ENCODE data around the gene BEND6. TPM values are rescaled to one million over a fixed set of nuclear protein-coding genes. Genes with fewer than 3 reads are reported as not detected.
"Not testable (repeated sequence)": the region's sequence is repeated elsewhere in the genome, so short reads cannot be mapped to it uniquely, and the experiment has no call there.

The BEND6 gene
- polyA plus RNA-seq, 1 experiment: 15.4 TPM

DNA sequence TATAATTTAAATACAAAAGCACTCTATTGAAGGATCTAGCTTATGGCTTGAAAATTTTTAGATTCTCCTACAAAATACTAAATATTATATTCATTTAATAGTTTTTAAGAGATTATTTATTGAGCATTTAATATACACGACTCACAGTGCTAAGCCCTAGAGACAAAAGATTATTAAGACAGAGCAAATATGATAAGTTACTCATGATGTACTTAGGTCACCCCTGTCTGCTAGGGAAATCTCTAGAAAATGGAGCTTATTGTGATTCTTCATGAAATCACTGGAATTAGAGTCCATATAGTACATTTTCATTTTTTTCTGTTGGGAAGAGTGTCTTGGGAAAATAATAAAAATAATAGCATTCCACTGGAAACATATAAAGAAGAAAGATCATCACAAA is 37.8 kb downstream of the BEND6 start:
- TF ChIP-seq, protein P1, sequence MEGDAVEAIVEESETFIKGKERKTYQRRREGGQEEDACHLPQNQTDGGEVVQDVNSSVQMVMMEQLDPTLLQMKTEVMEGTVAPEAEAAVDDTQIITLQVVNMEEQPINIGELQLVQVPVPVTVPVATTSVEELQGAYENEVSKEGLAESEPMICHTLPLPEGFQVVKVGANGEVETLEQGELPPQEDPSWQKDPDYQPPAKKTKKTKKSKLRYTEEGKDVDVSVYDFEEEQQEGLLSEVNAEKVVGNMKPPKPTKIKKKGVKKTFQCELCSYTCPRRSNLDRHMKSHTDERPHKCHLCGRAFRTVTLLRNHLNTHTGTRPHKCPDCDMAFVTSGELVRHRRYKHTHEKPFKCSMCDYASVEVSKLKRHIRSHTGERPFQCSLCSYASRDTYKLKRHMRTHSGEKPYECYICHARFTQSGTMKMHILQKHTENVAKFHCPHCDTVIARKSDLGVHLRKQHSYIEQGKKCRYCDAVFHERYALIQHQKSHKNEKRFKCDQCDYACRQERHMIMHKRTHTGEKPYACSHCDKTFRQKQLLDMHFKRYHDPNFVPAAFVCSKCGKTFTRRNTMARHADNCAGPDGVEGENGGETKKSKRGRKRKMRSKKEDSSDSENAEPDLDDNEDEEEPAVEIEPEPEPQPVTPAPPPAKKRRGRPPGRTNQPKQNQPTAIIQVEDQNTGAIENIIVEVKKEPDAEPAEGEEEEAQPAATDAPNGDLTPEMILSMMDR (IDR thresholded peaks at IDR 0.05; ENCODE audit: low read depth, low read length): no peak
- Histone ChIP-seq H3K4me3 (ENCODE audit: low read depth, low read length) (no peak overlapping the region), H3K27me3 (ENCODE audit: control insufficient read depth, insufficient read depth, low read length) (no peaks in the 10 kb centered on the region), H3K27ac (ENCODE audit: low read depth, low read length) (no peak overlapping the region), H3K9me3 (ENCODE audit: control insufficient read depth, insufficient read depth, low read length) (no peaks in the 10 kb centered on the region)
- ChIA-PET CTCF (interaction anchor here (0.6 to 2.0 kb wide), 2 partner anchors 28 to 38 kb away, joined by 3 to 8 read pairs; partner anchors contain the start of gene BEND6), POLR2A (no interaction called here)
- DNase-seq (ENCODE audit: low read depth, low spot score): no peak

DNA sequence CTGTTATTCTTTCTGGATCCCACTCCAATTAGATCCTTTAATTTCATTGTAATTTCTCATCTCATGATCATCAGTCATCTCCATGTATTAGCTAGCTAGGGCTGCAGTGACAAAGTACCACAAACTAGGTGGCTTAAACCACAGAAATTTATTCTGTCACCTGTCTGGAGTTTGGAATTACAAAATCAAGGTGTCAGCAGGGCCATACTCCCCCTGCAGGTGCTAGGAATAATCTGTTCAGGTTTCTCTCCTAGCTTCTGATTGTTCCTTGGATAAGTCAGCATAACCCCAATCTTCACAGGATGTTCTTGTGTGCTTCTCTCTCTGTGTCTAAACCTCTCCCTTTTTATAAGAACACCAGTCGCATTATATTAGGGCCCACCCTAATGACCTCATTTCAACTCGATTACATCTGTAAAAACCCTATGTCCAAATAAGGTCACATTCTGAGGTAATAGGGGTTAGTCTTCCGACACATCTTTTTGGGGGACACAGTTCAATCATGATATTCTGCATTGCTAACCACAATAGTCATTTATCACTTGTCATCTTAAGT is 40.5 kb downstream of the BEND6 start:
- H3K4me3 ChIP-seq (ENCODE audit: low read depth, low read length): no peak overlapping the region
- H3K27ac ChIP-seq (ENCODE audit: low read depth, low read length): no peak overlapping the region
- no peaks in the 10 kb centered on the region for H3K27me3 ChIP-seq (ENCODE audit: control insufficient read depth, insufficient read depth, low read length)
- ChIA-PET POLR2A (no interaction called here), CTCF (no interaction called here)
- TF ChIP-seq, protein P1 (IDR thresholded peaks at IDR 0.05; ENCODE audit: low read depth, low read length): no peak
- H3K9me3 ChIP-seq (ENCODE audit: control insufficient read depth, insufficient read depth, low read length): peaks cover 12% of the 10 kb centered on the region
- DNase-seq (ENCODE audit: low read depth, low spot score): no peak

DNA sequence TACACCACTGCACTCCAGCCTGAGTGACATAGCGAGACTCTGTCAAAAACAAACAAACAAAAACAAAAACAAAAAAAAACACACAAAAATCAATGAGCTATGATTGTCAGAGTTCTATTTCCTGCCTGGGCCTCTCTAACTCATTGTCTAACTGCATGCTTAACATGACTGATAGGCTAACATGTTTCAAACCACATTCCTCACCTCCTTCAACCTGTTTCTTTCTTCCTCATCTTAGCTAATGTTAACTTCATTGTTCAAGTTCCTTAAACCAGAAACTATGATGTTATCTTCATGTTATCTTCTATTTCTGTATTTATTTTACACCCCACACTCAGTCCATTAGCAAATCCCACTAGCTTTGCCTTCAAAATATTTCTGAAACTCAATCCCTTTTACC is 41.5 kb downstream of the BEND6 start:
- TF ChIP-seq, protein P1 (IDR thresholded peaks at IDR 0.05; ENCODE audit: low read depth, low read length): no peak
- no peak overlapping the region for H3K27ac ChIP-seq (ENCODE audit: low read depth, low read length)
- CTCF ChIA-PET: no interaction called here
- H3K9me3 ChIP-seq (ENCODE audit: control insufficient read depth, insufficient read depth, low read length): peaks cover 12% of the 10 kb centered on the region
- no peaks in the 10 kb centered on the region for H3K27me3 ChIP-seq (ENCODE audit: control insufficient read depth, insufficient read depth, low read length)
- DNase-seq (ENCODE audit: low read depth, low spot score): no peak
- H3K4me3 ChIP-seq (ENCODE audit: low read depth, low read length): no peak overlapping the region
- POLR2A ChIA-PET: no interaction called here

DNA sequence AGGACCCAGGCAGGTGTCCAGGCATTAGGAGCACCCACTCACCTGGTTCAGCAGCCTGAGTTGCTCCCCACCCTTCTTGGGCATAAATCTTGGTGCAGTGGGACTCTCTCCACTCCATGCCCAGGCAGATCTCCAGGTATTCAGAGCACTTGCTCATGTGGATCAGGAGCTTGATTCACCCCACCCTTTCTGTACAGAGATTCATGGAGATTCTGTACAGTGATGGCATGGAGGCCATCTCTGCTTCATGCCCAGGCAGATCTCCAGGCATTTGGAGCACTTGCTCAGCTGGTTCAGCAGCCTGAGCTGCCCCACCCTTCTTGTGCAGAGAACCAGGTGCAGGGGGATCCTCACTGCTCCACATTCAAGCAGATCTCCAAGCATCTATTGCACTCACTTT is 44.1 kb downstream of the BEND6 start:
- Histone ChIP-seq H3K9me3 (ENCODE audit: control insufficient read depth, insufficient read depth, low read length) (peaks cover 12% of the 10 kb centered on the region), H3K27ac (ENCODE audit: low read depth, low read length) (no peak overlapping the region), H3K4me3 (ENCODE audit: low read depth, low read length) (no peak overlapping the region), H3K27me3 (ENCODE audit: control insufficient read depth, insufficient read depth, low read length) (no peaks in the 10 kb centered on the region)
- TF ChIP-seq, protein P1 (IDR thresholded peaks at IDR 0.05; ENCODE audit: low read depth, low read length): no peak
- DNase-seq (ENCODE audit: low read depth, low spot score): no peak
- ChIA-PET CTCF (no interaction called here), POLR2A (no interaction called here)

DNA sequence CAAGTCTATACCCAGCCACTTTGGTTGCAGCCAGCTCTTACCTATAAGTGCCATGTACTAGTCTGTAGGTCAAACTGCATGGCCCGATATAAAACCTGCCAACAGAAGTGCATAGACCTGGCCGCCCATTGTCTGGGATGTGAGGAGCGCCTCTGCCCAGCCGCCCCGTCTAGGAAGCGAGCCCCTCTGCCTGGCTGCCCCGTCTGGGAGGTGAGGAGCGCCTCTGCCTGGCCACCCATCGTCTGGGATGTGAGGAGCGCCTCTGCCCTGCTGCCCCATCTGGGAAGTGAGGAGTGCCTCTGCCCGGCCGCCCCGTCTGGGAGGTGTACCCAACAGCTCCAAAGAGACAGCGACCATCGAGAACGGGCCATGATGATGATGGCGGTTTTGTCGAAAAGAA is 44.8 kb downstream of the BEND6 start:
- H3K4me3 ChIP-seq (ENCODE audit: low read depth, low read length); DNase-seq (ENCODE audit: low read depth, low spot score); H3K27ac ChIP-seq (ENCODE audit: low read depth, low read length); H3K27me3 ChIP-seq (ENCODE audit: control insufficient read depth, insufficient read depth, low read length); POLR2A ChIA-PET; CTCF ChIA-PET: not testable (repeated sequence)
- peaks cover 16% of the 10 kb centered on the region for H3K9me3 ChIP-seq (ENCODE audit: control insufficient read depth, insufficient read depth, low read length)

DNA sequence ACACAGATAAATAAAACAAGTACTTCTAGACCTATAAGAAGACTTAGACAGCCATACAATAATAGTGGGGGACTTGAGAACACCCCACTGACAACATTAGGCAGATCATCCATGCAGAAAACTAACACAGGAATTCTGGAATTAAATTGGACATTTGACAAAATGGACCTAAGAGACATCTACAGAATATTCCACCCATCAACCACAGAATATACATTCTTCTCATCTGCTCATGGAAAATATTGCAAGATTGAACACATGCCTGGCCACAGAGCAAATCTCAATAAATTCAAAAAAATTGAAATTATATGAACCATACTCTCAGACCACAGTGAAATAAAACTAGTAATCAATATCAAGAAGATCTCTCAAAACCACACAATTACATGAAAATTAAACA is 47.3 kb downstream of the BEND6 start:
- ChIA-PET CTCF (no interaction called here), POLR2A (no interaction called here)

More for the DNA sequence above, 47.3 kb downstream of the BEND6 start:
- TF ChIP-seq, protein P1 (IDR thresholded peaks at IDR 0.05; ENCODE audit: low read depth, low read length): no peak
- Histone ChIP-seq H3K4me3 (ENCODE audit: low read depth, low read length) (no peak overlapping the region), H3K27ac (ENCODE audit: low read depth, low read length) (no peak overlapping the region), H3K27me3 (ENCODE audit: control insufficient read depth, insufficient read depth, low read length) (no peaks in the 10 kb centered on the region), H3K9me3 (ENCODE audit: control insufficient read depth, insufficient read depth, low read length) (peaks cover 16% of the 10 kb centered on the region)
- DNase-seq (ENCODE audit: low read depth, low spot score): no peak
